ENCODE results near the gene PLA2G2D. TPM values are rescaled to one million over a fixed set of nuclear protein-coding genes. Genes with fewer than 3 reads are reported as not detected.

Gene PLA2G2D
- total and polyA plus RNA-seq, 4 donors, result 0.06 to 0.14 (median 0.08) TPM; not detected in 1

DNA sequence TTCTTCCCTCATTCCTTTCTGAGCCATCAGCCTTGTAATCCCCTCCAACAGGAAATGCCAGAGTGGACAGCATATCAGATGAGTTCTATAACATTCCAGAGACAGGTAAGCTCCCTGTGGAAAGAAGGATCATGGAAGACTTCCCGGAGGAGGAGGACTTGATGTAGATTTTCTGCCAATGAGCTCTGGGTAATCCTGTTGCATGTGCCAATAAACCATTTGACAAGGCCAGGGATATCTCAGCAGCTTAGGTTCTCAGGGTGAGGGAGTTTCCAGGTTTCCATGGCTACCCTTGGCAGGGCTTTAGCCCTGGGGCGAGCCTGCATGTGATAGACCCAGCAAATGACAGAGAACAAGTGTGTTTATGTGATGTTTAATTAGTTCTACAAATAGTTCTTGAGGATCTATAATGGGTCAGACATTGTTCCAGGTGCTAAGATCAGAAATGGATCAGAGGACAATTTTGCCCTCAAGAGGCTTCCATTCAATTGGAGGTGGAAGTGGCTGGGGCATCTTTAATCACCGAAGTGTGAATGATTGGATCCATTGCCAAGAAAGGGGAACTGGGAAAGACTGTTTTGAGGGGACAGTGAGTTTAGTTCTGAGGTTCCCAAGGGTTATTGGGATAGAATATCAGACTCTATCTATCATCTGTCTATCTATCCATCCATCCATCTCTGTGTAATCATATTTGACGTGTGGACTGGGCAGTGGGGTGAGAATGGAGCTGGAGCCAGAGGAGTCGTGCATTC lies 42.5 kb downstream of the PLA2G2D start:
- Histone ChIP-seq H3K36me3 (ENCODE audit: control insufficient read depth in 4 of 4, insufficient read depth in 3 of 4, low read depth in 1 of 4, low read length in 3 of 4) (no peaks in the 10 kb centered on the region), H3K9ac (ENCODE audit: low read depth in 1 of 2, low read length in 2 of 2) (no peak overlapping the region), H3K27me3 (ENCODE audit: control insufficient read depth in 4 of 4, insufficient read depth in 4 of 4, low read length in 3 of 4) (no peaks in the 10 kb centered on the region), H3K9me3 (ENCODE audit: control insufficient read depth in 4 of 4, low read length in 3 of 4) (no peaks in the 10 kb centered on the region), H3K4me1 (ENCODE audit: control insufficient read depth in 4 of 4, insufficient read depth in 4 of 4, low read length in 3 of 4) (peaks cover 0 to 6% (median 0%) of the 10 kb centered on the region in 4 donors), H3K4me3 (ENCODE audit: low read depth in 1 of 3, low read length in 3 of 3) (no peak overlapping the region), H3K27ac (ENCODE audit: low read depth in 1 of 2, low read length in 2 of 2) (no peak overlapping the region)
- TF ChIP-seq FOXA1 (IDR thresholded peaks at IDR 0.05), result no peak
- TF ChIP-seq, protein P1, sequence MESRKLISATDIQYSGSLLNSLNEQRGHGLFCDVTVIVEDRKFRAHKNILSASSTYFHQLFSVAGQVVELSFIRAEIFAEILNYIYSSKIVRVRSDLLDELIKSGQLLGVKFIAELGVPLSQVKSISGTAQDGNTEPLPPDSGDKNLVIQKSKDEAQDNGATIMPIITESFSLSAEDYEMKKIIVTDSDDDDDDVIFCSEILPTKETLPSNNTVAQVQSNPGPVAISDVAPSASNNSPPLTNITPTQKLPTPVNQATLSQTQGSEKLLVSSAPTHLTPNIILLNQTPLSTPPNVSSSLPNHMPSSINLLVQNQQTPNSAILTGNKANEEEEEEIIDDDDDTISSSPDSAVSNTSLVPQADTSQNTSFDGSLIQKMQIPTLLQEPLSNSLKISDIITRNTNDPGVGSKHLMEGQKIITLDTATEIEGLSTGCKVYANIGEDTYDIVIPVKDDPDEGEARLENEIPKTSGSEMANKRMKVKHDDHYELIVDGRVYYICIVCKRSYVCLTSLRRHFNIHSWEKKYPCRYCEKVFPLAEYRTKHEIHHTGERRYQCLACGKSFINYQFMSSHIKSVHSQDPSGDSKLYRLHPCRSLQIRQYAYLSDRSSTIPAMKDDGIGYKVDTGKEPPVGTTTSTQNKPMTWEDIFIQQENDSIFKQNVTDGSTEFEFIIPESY (IDR thresholded peaks at IDR 0.05), result no peak
- TF ChIP-seq HNF4A (conservative IDR thresholded peaks at IDR 0.05), result no peak
- TF ChIP-seq HNF4G (IDR thresholded peaks at IDR 0.05), result no peak
- TF ChIP-seq, protein P2, sequence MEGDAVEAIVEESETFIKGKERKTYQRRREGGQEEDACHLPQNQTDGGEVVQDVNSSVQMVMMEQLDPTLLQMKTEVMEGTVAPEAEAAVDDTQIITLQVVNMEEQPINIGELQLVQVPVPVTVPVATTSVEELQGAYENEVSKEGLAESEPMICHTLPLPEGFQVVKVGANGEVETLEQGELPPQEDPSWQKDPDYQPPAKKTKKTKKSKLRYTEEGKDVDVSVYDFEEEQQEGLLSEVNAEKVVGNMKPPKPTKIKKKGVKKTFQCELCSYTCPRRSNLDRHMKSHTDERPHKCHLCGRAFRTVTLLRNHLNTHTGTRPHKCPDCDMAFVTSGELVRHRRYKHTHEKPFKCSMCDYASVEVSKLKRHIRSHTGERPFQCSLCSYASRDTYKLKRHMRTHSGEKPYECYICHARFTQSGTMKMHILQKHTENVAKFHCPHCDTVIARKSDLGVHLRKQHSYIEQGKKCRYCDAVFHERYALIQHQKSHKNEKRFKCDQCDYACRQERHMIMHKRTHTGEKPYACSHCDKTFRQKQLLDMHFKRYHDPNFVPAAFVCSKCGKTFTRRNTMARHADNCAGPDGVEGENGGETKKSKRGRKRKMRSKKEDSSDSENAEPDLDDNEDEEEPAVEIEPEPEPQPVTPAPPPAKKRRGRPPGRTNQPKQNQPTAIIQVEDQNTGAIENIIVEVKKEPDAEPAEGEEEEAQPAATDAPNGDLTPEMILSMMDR (IDR thresholded peaks at IDR 0.05; ENCODE audit: low read depth, low read length, missing input control), result no peak
- TF ChIP-seq GABPA (IDR thresholded peaks at IDR 0.05 in 1 of 2, conservative IDR thresholded peaks at IDR 0.05 in 1 of 2), result no peak
- TF ChIP-seq, protein P3, sequence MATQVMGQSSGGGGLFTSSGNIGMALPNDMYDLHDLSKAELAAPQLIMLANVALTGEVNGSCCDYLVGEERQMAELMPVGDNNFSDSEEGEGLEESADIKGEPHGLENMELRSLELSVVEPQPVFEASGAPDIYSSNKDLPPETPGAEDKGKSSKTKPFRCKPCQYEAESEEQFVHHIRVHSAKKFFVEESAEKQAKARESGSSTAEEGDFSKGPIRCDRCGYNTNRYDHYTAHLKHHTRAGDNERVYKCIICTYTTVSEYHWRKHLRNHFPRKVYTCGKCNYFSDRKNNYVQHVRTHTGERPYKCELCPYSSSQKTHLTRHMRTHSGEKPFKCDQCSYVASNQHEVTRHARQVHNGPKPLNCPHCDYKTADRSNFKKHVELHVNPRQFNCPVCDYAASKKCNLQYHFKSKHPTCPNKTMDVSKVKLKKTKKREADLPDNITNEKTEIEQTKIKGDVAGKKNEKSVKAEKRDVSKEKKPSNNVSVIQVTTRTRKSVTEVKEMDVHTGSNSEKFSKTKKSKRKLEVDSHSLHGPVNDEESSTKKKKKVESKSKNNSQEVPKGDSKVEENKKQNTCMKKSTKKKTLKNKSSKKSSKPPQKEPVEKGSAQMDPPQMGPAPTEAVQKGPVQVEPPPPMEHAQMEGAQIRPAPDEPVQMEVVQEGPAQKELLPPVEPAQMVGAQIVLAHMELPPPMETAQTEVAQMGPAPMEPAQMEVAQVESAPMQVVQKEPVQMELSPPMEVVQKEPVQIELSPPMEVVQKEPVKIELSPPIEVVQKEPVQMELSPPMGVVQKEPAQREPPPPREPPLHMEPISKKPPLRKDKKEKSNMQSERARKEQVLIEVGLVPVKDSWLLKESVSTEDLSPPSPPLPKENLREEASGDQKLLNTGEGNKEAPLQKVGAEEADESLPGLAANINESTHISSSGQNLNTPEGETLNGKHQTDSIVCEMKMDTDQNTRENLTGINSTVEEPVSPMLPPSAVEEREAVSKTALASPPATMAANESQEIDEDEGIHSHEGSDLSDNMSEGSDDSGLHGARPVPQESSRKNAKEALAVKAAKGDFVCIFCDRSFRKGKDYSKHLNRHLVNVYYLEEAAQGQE (IDR thresholded peaks at IDR 0.05), result no peak
- no peak for TF ChIP-seq YY1 (IDR thresholded peaks at IDR 0.05)
- TF ChIP-seq JUND (IDR thresholded peaks at IDR 0.05), result no peak
- TF ChIP-seq RXRA (IDR thresholded peaks at IDR 0.05), result no peak
- TF ChIP-seq NR2F2 (IDR thresholded peaks at IDR 0.05), result no peak
- TF ChIP-seq, protein P4, sequence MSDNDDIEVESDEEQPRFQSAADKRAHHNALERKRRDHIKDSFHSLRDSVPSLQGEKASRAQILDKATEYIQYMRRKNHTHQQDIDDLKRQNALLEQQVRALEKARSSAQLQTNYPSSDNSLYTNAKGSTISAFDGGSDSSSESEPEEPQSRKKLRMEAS (IDR thresholded peaks at IDR 0.05), result no peak
- no peak for TF ChIP-seq EGR1 (IDR thresholded peaks at IDR 0.05; ENCODE audit: low read depth in 2 of 2)
- no peak for TF ChIP-seq SP1 (IDR thresholded peaks at IDR 0.05)
- TF ChIP-seq RAD21 (IDR thresholded peaks at IDR 0.05), result no peak
- TF ChIP-seq, protein P5, sequence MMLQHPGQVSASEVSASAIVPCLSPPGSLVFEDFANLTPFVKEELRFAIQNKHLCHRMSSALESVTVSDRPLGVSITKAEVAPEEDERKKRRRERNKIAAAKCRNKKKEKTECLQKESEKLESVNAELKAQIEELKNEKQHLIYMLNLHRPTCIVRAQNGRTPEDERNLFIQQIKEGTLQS (IDR thresholded peaks at IDR 0.05), result no peak
- no peak for TF ChIP-seq TAF1 (conservative IDR thresholded peaks at IDR 0.05)
- no peak for TF ChIP-seq FOXA2 (IDR thresholded peaks at IDR 0.05)
- 85% methylated on average over 5 of the region's 5 CpGs for WGBS
- DNase-seq (ENCODE audit: low spot score), result no peak

All from liver (tissue), 9 donors.